GM21528 (cell line): ENCODE results near the gene LRRN2.
"Not testable (repeated sequence)": the region's sequence is repeated elsewhere in the genome, so short reads cannot be mapped to it uniquely, and the experiment has no call there.

Experiments
- ATAC-seq: cut with Tn5 transposase; IDR thresholded peaks from one replicate; pipeline ENCODE4 v1.9.1; 2021; ENCODE audit warnings: mild to moderate bottlenecking, moderate library complexity; ENCODE audit not compliant: unreplicated experiment, low FRiP score

LRRN2 gene

DNA sequence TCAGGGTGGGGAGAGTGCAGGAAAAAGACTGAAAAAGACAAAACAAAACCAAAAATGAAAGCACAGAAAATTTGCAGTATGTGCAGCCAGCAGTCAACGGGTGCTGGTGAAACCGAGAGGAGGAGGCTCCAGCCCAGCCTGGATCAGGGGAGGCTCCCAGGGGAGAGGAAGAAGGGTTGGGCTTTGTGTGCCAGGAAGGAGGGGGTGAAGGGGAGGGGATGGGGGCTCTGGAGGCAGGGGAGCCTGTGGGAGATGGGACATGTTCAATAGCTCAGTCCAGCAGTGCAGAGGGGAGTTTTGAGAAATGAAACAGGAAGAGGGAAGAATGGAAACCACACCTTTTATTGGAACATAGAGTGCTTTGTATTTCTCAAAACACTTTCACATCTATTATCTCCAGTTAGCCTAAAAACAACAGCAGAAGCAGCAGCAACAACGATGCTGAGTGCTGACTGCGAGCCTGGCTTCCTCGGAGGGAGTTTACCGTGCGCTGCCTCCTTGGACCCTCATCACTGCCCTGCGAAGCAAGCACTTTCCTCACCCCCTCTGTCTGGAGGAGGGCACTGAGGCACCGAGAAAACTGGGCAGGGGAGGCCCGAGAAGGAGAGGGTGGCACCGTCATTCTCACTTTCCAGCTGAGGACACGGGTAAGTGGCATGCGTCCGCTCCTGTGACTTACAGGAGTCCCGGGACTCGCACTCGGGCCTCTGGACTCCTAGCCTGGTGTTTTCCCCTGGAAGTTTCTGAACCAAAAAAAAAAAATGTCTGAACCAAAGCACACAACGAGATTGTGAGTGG lies 106.5 kb downstream of the LRRN2 start:
- ATAC-seq, result peak; percentile 75

DNA sequence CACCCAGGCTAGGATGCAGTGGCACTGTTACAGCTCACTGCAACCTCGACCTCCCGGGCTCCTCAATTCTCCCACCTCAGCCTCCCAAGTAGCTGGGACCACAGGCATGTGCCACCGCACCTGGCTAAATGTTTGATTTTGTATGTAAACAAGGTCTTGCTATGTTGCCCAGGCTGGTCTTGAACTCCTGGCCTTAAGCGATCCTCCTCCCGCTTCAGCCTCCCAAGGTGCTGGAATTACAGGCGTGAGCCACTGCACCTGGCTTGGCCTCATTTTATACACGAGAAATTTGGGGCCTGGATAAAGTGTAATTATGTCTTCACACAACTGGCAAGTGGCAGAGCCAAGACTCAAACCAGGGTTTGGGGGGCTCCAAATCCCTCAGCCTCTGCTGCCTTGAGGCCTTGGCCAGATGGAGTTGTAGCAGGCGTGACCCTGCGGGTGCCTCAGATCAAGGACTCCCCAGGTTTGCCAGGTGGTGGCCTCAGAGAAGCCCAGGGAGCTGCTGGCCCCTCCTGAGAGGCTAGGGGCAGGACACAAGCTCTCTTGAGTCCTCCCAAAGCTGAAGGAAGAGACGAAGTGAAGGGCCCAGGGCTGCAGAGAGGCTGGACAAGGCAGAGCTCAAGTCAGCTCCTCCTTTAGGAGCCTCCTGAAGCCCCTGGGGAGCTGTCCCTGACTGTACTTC lies 107.6 kb downstream of the LRRN2 start:
- no peak for ATAC-seq

DNA sequence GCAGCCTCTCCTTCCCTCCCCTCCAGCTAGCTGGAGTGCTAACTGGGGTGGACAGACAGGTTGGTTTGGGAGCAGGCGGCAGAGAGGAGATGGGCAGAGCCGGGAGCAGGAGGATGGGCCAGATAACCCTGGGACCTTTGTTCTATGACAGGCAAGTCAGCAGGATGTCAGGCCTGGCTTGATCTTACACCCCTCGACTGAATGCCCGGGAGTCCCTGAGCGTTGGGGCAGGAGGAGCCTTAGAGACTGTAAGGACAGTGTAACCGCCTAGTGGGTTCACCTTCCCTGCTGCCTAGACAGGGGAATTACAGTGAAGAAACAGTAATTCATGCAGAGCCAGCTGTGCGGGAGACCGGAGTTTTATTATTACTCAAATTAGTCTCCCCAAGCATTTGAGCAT lies 109.1 kb downstream of the LRRN2 start:
- ATAC-seq, result no peak

DNA sequence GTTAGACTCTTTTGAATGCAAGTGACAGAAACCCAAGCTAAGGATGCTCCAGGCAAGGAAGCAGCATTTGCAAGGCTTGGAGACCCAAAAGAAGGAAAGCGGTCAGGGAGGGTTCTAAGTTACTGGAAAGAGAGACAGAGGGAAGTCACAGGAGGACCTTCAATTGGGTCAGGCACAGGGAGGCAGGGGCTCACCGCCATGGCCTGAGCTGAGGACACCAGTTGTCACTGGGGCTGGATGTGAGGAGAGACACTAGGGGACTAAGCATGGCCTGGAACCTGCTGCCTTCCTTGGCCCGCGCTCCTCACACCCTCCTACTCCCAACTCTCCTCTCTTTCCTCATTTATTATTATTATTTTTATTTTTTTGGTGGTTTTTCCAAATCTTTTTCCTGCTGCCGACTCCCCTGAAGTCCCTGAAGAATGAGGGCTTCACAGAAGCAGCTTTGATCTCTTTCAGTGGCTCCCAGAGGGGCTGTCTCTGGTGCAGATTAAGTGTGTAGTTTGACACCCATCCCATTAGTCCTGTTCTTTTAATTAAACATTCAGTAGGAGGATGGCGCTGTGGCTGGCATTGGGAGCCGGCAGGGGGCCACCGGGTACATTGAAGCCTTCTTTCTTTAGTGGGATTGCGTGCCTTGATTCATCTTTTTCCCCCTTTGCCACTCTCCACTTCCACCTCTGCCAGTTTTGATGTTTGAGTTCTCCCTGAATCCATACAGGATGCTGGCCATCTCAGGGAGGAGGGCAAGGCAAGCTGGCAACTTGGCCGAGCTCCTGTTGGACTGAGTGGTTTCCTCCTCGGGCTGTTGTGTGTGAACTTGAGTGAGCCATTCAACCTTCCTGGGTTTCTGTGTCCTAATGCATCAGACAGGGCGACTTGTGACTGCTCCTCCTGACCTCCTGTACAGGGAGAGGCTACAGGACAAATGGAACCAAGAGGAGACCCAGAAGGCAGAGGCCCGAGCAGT lies 110.0 kb downstream of the LRRN2 start:
- no peak for ATAC-seq

DNA sequence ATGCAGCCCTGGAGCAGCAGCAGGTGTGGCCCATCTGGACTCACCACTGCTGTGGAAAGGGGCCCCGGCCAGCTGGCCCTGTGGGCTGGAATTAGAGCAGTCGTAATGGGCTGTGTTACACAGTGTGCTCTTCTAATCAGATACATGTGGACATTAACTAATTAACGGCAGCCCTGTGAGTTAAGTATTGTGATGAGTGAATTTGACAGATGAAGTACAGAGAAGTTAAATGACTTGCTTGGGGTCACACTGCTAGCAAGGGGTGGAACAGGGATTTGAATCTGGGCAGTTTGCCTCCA lies 110.7 kb downstream of the LRRN2 start:
- ATAC-seq, result no peak

DNA sequence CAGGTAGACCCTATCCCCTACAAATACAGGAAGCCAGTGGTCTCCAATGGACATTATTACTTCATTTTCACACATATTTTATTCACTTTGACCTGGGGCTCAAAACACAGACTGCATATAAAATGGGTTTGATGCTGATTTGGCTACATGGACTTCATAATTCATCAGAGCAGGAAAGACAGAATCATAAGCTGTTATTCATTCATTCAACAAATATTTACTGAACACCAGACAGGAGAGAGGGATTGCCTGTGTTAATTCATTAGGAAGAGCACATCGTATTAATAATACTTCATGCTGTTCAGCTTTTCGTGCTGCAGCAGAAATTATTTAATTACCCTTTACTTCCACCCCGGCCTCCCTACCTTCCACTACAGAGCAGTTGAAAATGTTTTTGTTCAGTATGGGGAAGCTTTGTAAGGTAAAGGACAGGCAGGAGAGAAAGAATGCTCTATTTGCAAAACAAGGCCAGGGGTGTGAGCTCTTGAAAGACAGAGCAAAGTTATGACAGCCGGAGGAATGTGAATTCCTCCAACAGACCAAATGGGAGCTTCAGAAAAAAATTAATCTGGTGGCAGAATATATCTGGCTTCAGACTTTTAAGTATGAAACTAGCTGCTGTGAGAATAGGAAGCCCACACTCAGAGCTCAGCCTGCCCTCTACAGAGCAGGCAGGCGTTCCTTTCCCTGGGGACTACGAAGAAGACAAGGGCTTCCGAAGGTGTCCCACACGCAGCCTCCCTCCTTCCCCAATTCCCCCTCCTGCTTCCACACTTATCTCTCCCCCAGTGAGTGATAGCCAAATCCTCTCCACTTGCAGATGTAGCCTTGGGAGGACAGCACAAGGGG lies 111.3 kb downstream of the LRRN2 start:
- no peak for ATAC-seq

DNA sequence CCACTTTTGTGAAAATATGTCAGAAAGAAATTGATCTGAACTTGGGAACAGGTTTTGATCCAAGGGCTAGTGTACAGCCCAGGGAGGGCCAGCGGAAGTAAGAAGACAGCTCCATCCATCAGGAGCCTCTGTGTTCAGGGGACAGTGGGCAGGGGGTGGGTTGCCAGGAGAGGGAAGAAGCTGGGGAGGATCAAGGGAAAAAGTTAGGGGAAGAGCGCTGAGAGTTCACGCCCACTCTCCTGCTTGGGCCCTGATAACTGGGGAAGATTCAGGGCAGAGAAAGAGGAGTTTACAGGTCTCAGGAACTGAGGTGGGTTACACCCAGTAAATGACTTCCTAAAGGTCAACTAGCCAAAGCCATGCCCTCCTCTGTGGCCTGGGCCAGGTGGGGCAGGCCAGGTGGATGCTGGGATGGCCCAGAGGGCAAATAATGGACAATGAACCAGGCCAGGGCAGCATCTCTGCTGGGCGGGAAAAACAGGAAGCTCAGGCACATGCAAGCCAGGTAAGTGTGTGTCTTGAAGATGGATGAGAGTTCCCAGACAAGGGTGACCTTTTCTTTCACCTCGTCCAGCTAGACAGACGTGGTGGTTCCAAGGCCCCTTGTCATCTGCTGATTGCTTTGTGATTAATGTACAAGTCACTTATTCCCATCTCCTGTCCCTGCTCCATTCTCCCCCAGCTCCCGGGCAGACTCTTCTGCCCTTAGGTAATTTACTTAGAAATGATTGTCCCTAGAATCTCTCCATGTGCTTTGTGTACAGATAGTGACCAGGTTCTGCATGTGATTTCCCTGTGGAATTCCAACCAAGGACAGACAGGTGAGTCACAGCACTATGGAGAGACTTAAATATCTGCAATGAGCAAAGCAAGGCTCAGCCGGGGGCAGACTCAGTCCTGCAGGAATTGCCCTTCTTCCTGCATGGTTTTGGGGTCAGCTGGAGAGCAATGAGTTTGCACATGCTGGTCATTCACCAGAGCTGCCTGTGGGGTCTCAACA lies 112.3 kb downstream of the LRRN2 start:
- no peak for ATAC-seq

DNA sequence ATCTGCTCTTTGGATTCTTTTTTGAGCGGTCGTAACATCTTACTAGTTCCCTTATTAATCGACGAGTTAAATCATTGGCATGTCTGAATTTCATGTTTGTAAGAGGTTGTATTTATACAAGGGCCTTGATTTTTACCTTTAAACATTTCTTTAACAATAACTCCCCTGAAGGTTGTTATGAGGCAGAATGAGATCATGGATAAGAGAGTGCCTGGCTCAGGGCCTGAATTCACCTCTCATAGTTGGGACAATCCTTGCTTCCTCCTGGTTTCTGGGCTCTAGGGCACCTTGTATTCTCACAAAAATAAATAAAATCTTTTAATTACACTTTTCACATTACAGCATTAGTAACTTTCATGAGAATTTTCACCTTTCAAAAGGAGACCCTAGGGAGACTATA lies 113.9 kb downstream of the LRRN2 start:
- ATAC-seq, result no peak

DNA sequence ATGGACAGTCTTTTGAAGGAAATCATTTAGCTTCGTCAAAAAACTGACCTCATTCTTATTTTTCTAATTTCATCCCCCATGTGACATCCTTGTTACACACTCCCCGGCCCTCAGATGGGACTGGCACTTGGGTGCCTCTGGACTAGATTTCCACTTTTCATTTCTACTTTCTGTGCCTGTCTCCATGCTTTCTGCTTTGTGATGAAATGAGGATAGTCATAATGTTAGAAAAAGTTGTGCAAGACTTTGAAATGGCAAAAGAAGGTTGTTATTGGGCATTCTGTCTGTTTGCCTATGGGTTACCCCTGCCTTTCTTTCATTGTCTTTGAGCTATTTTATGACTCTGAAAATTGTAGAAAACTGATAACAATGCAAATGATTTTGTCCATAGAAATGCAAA lies 114.4 kb downstream of the LRRN2 start:
- ATAC-seq, result no peak

DNA sequence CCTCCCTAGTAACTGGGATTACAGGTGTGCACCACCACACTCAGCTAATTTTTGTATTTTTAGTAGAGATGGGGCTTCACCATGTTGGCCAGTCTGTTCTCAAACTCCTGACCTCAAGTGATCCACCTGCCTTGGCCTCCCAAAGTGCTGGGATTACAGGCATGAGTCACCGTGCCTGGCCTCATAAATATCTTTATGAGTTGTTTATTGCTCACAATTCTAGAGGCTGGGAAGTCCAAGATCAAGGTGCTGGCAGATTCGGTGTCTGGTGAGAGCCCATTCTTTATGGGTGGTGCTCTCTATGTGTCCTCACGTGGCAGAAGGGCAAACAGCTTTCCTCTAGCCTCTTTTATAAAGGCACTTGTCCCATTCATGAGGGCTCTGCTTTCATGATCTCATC lies 115.5 kb downstream of the LRRN2 start:
- ATAC-seq, result not testable (repeated sequence)

DNA sequence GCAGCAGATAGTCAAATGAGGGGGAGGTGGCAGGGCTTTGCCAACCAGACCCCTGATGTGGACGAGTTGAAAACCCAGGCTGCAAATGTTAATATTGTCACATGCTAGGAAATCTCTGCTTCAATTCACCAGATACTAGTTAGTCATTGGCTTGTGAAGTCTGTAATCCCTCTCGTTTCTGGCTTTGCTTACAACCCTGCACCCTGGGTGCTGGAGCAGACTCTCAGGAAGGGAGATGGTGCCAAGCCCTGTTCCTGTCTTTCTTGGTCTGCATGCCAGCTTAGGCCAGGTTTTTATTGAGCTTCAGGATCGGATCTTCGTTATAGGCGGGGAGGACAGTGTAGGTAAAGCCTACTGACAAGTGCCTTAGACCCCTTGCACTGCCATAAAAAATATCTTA lies 116.1 kb downstream of the LRRN2 start:
- ATAC-seq, result no peak

DNA sequence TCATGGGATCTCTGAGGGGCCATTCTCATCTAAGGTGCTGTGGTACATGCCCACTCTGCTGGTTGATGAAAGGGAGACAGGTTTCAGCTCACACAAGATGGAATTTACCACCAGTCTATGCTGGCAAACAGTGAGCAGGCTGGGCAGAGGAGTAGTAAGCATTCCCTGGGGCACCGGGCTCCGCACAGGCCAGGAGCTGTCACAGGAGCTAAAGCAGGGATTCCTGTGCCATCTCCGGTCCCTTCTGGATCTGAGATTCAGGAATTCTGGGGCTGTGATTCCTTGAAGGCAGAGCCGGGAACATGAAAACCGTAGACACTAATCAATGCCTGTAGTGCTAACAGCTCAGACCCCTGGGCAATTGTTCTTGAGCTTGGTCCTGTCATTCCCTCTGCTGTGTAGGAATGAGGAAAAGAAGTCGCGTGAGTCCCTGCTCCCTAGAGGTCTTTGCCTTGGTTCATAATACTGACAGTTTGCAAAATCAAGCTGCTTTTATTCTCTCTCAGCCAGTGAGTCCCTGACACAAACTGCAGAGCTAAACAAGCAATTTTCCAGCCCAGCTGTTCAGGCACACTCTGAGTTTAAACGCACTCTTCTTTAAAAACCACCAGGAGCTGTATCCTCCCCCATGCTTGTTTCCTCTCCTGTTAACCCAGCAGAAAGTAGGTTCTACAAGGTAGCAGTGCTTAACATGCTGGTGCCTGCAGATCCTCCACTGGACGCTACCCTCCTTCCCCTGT lies 116.8 kb downstream of the LRRN2 start:
- no peak for ATAC-seq
